HepG2 (cell line): ENCODE measurements around the gene ORC2.
"Not testable (repeated sequence)": the region's sequence is repeated elsewhere in the genome, so short reads cannot be mapped to it uniquely, and the experiment has no call there.

Experiments used
- BHLHE40 ChIP-seq: IDR thresholded peaks from 2 replicates; pipeline ENCODE4 v1.6.1; 2011; ENCODE audit warnings: low read length, improper control_type of control experiment
- NR2F1 ChIP-seq, 2 experiments: fragments of 450-650 bp in 1 of 2; formaldehyde crosslinking in 1 of 2; IDR thresholded peaks; 2 replicates each; pipeline versions ENCODE4 v1.5.0 to v1.6.1; 2016 to 2020; ENCODE audit warnings: mild to moderate bottlenecking in 1 of 2, missing compliant biosample characterization in 1 of 2, missing genetic modification reagents in 1 of 2, moderate library complexity in 1 of 2

DNA sequence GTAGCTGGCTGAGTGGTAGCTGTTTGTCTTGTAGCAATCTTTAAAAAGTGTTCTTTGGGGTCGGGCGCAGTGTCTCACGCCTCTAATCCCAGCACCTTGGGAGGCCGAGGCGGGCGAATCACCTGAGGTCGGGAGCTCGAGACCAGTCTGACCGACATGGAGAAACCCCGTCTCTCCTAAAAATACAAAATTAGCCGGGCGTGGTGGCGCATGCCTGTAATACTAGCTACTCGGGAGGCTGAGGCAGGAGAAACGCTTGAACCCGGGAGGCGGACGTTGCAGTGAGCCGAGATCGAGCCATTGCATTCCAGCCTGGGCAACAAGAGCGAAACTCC lies 425 bp upstream of the ORC2 start:
- not testable (repeated sequence) for TF ChIP-seq NR2F1 (CRISPR knock-in tag; IDR thresholded peaks at IDR 0.05); BHLHE40
